Astrocyte of the spinal cord (primary cell): ENCODE results near the gene DCST2.

Experiments used
- DNase-seq: peaks from one replicate; pipeline ENCODE4 v3.0.0; 2011; ENCODE audit warnings: low read depth, low spot score
- H3K4me3 ChIP-seq: 2 replicates; pipeline ENCODE4 v1.5.1; 2011; ENCODE audit warnings: low read depth, mild to moderate bottlenecking, low read length, moderate library complexity
- CTCF ChIP-seq: IDR thresholded peaks from 2 replicates; pipeline ENCODE4 v1.5.1; 2012; ENCODE audit warnings: low read depth, mild to moderate bottlenecking, low read length, inconsistent platforms
- in situ Hi-C: cut with HindIII; loops from 2 replicates; pipeline ENCODE4 v1.10.0; 2017; ENCODE audit warnings: low sequenced_read_pairs

Gene DCST2

GRCh38 chr1:155042789-155043188, 9.2 kb upstream of the DCST2 start:
- in situ Hi-C loops = no loop called here
- no peak for DNase-seq
- H3K4me3 ChIP-seq = no peak overlapping the region
- TF ChIP-seq CTCF = no peak

DNA sequence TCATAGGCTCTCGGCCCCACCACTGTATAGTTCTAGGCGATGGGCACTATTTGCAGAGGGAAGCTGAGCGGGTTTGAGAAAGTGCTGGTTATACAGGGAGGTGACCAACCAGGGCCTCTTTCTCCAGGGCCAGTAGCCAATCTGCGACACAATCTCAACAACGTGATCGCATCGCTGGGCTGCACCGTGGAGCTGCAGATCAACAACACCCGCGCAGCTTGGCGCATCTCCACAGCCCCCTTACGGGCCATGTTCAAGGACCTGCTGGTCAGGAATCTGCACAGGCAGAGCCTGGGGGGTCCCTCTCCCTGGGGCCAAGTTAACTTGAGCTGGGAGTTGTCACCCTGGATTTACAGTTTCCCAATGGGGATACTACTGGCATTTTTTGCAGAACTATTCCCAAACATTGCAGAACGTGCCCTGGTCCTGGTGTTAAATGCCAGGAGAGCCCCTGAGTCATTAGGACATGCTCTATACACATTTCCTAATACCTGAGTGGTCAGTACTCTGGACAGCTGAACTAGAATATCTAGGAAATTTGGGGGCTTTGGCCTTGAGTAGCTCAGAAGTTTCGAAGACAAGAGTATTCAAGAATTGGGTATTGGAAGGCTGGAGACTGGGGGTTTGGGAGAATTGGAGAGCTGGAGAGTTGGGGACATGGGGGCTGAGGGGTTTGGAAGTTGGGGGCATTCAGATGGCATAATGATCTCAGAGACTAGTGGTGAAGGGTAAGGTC, 6.9 kb upstream of the DCST2 start:
- DNase-seq = no peak
- no peak overlapping the region for H3K4me3 ChIP-seq
- no peak for TF ChIP-seq CTCF
- in situ Hi-C loops = no loop called here

DNA sequence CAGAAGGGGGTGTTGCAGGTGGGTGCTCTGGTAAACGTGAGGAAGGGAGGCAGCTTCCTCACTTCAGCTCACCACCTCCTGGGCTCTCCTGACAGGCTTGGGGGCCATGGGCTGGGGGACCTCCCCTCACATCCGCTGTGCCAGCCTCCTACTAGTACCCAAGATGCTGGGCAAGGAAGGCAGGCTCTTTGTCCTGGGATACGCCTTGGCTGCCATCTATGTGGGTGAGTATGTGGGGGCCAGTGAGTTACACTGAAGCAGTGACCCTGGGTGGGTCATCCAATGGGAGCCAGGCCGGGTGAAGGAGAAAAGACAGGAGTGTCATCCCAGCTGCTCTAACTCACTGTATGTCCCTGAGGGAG, 5.7 kb upstream of the DCST2 start:
- H3K4me3 ChIP-seq = no peak overlapping the region
- TF ChIP-seq CTCF = no peak
- DNase-seq = no peak
- in situ Hi-C loops = no loop called here

GRCh38 chr1:155038602-155039307, 5.2 kb upstream of the DCST2 start:
- no peak overlapping the region for H3K4me3 ChIP-seq
- in situ Hi-C loops = no loop called here
- DNase-seq = no peak
- no peak for TF ChIP-seq CTCF

- in situ Hi-C loops = no loop called here
- H3K4me3 ChIP-seq = no peak overlapping the region
- DNase-seq = no peak
- no peak for TF ChIP-seq CTCF
Measured at GRCh38 chr1:155037851-155038441, 4.4 kb upstream of the DCST2 start.

- TF ChIP-seq CTCF = no peak
- in situ Hi-C loops = no loop called here
- H3K4me3 ChIP-seq = no peak overlapping the region
- no peak for DNase-seq
Measured at GRCh38 chr1:155037043-155037442, 3.5 kb upstream of the DCST2 start.
